ENCODE results near the gene GMIP. TPM values are rescaled to one million over a fixed set of nuclear protein-coding genes. Genes with fewer than 3 reads are reported as not detected.

Gene GMIP
- total and polyA plus RNA-seq, 2 of the 4 experiments (the other 2 are of a cell fraction) = 4.1 to 11.0 TPM

- Histone ChIP-seq H3K4ac (ENCODE audit: low read depth, low read length) (peak overlapping the region; percentile 20; the same call in 1 of the 2 replicates), H3K18ac (ENCODE audit: low read depth, low read length) (peak overlapping the region; percentile 18; the same call in 1 of the 2 replicates), H3K4me2 (ENCODE audit: low read depth, low read length) (peak overlapping the region; percentile 20; the same call in 1 of the 2 replicates), H3K9me3 (ENCODE audit: control insufficient read depth, insufficient read depth, low read length) (no peaks in the 10 kb centered on the region), H4K8ac (ENCODE audit: low read depth in 2 of 2, low read length in 2 of 2) (peak overlapping the region in 1 of 2 experiments; percentile 61; a peak in 1 of 4 replicates), H3K9me1 (ENCODE audit: insufficient read depth, low read length) (peaks cover 17% of the 10 kb centered on the region), H2BK5ac (ENCODE audit: low read depth, low read length, poor library complexity, severe bottlenecking) (no peak overlapping the region), H3K36me3 (ENCODE audit: control insufficient read depth, insufficient read depth, low read length) (no peaks in the 10 kb centered on the region), H3K9ac (ENCODE audit: low read depth, low read length) (no peak overlapping the region), H4K20me1 (ENCODE audit: insufficient read depth, low read length) (no peaks in the 10 kb centered on the region), H4K91ac (ENCODE audit: insufficient read depth, low read depth, low read length) (peak overlapping the region; percentile 5; the same call in 1 of the 2 replicates), H2BK120ac (ENCODE audit: low read depth, low read length) (peak overlapping the region; percentile 14; the same call in 1 of the 2 replicates), H3K27ac (ENCODE audit: insufficient read depth, low read length) (peak overlapping the region; percentile 42; the same call in 1 of the 2 replicates), H2BK20ac (ENCODE audit: low read depth, low read length) (peak overlapping the region; percentile 39; the same call in 1 of the 2 replicates), H2AK5ac (ENCODE audit: low read depth, low read length) (peak overlapping the region; percentile 35; the same call in 1 of the 2 replicates), H2BK15ac (ENCODE audit: low read depth, low read length) (no peak overlapping the region), H4K5ac (ENCODE audit: low read depth, low read length) (peak overlapping the region; percentile 7; the same call in 1 of the 2 replicates), H3K4me3 (ENCODE audit: insufficient read depth, low read depth, low read length) (no peak overlapping the region), H2AFZ (replicated peaks; ENCODE audit: low read length, poor library complexity) (peak overlapping the region; percentile 61), H3K27me3 (ENCODE audit: control insufficient read depth, insufficient read depth, low read length) (no peaks in the 10 kb centered on the region), H3K23ac (ENCODE audit: low read depth, low read length) (no peak overlapping the region), H3K14ac (replicated peaks; ENCODE audit: low read depth, low read length) (0 out of 2 replicates have a peak overlapping the region, but pooled peaks have one; percentile 52), H3K79me1 (ENCODE audit: low read depth in 1 of 2, low read length in 2 of 2) (peaks cover 0 to 13% of the 10 kb centered on the region in 2 experiments; a peak in 2 of 4 replicates), H3K4me1 (ENCODE audit: control insufficient read depth, insufficient read depth, low read length) (peaks cover 19% of the 10 kb centered on the region), H3K56ac (ENCODE audit: extremely low read depth, insufficient read depth, low read length) (no peak overlapping the region), H2AK9ac (replicated peaks; ENCODE audit: low read depth, low read length, poor library complexity) (peak overlapping the region; percentile 18)
- in situ Hi-C loops (cut with MboI; ENCODE audit: low sequenced_read_pairs) (no loop called here), dilution Hi-C loops (cut with HindIII; ENCODE audit: low sequenced_read_pairs, unreplicated experiment) (no loop called here), intact Hi-C loops (cut with micrococcal nuclease) (no loop called here)
- ATAC-seq (ENCODE audit: low read depth) (peak; percentile 9; the same call in 1 of the 2 replicates), DNase-seq (peak; percentile 47)
- BruUV-seq (replicated peaks) = no TSS peak
- WGBS, 2 experiments (ENCODE audit: extremely low coverage in 2 of 2, insufficient read length in 1 of 2) = no CpG with 5 or more reads among the region's 8 CpGs
- ChIA-PET POLR2A (ENCODE audit: unreplicated experiment) (no interaction called here), CTCF (interaction anchor here (0.6 kb wide), 1 partner anchor 33 kb away, joined by 3 read pairs; no protein-coding TSS in a partner anchor)
- TF ChIP-seq, protein P1, sequence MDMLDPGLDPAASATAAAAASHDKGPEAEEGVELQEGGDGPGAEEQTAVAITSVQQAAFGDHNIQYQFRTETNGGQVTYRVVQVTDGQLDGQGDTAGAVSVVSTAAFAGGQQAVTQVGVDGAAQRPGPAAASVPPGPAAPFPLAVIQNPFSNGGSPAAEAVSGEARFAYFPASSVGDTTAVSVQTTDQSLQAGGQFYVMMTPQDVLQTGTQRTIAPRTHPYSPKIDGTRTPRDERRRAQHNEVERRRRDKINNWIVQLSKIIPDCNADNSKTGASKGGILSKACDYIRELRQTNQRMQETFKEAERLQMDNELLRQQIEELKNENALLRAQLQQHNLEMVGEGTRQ (IDR thresholded peaks at IDR 0.05; ENCODE audit: low read depth, low read length) = peak; percentile 80
- no peak for TF ChIP-seq NFE2L2 (IDR thresholded peaks at IDR 0.05; ENCODE audit: low read depth, low read length)
- peak; percentile 32; the same call in 1 of the 2 replicates for TF ChIP-seq BHLHE40 (IDR thresholded peaks at IDR 0.05; ENCODE audit: low read depth, low read length)
- peak; percentile 79 for TF ChIP-seq CEBPB (IDR thresholded peaks at IDR 0.05; ENCODE audit: low read depth, low read length)
These were observed 48.2 kb downstream of the GMIP start for GRCh38 chr19:19595171-19595701.
